SW 1271 (cell line): ENCODE measurements around the gene AGAP1.
"Not testable (repeated sequence)": the region's sequence is repeated elsewhere in the genome, so short reads cannot be mapped to it uniquely, and the experiment has no call there.

ENCODE experiments used
- DNase-seq, 2 experiments: peaks; one replicate each; lab custom pipeline; 2025; lab: John Stamatoyannopoulos, UW

The AGAP1 gene

DNA sequence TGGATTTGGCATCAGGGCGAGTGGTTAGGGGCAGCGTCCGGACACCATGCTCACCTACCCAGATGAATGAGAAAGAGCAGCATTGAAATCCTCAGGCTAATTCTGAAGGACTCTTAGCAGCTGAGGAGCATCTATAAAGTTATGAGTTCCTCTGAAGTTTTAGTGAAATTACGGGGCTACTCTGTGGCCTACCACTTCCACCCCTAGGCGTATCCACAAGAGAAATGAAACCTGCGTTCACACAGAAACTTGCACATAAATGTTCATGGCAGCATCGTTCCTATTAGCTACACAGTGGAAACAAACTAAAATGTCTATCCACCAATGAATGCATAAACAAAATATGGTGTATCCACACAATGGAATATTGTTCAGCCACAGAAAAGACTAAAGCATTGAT is 576.4 kb downstream of the AGAP1 start:
- no peak for DNase-seq

DNA sequence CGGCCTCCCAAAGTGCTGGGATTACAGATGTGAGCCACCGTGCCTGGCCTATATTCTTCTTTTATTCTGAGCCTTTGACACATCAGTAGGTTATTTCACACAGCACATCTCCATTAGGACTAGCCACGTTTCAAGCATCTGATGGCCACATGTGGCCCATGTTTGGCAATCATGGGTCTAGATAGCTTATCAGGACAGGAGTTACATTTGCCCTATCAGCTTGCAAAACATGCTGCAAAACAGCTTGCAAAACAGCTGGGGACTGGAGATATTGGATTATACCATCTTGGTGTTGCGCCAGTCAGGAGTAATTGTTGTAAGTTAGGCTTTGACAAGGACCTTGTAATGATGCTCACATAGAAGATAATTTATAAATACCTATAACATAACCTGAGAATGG is 579.4 kb downstream of the AGAP1 start:
- DNase-seq, result no peak

DNA sequence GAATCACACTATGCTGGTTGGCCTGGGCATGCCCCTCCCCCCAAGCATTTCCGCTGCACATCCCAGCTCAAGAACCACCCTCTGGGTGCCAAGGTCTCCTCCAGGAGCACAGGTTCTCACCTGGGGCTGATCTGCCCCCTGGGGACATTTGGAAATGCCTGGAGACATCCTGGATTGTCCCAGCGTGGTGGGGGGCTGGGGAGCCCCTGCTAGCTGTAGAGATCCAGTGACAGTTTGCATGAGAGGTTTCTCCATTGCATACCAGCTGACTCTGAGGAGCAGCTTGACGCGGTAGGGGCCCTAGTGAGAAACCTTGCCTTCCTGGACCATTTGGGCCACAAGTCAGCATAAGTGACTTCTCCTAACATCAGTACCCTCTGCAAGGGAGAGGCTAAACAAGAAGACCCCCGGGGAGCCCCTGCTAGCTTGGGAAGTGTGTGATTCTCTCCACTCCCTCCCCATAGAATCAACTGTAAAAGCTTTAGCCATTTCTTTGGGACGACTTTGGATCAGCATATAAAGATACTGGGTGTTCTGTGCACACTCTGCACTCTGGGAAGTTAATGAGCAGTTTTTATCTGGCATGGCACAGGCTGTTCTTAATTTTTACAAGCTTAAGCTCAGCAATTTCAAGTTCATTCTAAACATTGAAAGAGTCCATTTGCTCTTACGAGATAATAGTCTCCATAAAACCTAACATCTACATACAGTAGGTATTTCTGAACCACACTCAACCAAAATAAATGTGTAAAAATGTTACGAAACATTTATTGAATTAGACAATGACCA is 580.2 kb downstream of the AGAP1 start:
- no peak for DNase-seq

DNA sequence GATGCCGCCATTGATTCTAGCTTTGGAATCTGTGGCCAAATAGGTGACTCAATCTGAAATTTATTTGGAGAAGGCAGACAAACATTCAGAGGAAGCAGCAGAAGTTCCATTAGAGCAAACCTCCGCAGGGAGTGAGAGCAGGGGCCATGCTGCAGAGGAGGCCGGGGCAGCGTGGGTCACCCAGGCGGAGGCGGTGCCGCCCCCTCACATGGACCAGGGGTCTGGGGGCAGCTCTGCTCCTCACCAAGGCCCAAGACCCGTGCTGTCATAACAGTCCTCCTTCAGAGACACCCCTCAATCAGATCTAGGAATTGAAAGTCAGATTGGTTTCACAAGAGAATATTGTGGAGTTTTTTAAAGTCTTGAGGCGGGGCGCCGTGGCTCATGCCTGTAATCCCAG is 582.0 kb downstream of the AGAP1 start:
- no peak for DNase-seq

DNA sequence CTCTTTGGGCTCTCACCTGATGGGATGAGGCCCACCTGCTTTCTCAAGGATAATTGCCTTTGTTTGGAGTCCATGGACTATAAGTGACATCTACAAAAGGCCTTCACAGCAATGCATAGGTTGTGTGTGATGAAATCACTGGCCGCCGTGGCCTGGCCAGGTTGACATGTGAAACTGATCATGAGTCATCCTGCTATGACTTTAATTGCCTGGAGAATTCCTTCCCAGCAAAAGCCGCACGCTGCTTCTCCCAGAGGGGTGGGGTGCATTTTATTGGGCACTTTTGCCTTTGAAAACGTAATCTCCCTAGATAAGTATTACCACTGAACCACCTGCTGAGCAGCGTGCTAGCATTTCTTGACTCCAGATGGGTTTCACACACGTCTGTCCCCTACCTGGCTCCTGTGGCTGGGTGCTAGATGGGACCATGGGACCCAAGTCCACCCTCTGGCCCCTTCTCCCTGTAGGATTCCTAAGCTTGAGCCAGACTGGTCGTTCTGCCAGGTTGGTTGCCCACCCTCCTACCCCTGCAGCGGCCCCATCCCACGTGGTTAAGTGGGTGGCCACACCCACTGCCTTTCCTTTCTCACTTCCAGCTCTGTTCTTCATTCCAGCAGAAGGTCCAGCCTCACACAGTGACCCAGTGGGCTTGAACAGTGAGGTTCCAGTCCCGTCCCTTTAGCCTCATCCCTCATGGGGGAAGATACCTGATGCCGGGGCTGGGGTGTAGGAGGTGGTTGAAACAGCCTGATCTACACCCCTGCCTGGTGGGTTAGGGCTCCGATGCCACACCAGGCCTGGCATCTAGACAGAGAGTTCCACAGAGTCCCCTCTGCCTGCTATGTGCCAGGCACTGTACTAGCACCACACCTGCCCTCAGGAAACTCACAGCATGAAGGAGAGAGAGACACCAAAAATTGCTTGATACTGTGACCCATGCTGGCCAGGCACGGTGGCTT is 584.7 kb downstream of the AGAP1 start:
- DNase-seq, result no peak

DNA sequence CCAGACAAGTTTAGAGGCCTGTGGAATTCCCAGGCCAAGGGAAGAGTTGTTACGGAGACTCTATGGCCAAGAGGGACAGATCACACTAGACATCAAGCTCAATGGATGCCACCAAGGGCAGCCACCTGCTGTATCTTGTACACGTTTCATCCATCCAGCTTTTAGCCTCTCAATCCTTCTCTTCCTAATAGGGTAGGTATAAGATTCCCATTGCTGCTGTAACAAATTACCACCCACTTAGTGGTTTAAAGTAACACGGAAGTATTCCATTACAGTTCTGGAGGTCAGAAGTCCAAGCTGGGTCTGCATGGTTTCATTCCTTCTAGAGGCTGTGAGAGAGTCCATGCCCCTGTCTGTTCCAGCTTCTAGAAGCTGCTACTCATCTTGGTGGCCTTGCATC is 586.6 kb downstream of the AGAP1 start:
- DNase-seq, result no peak

DNA sequence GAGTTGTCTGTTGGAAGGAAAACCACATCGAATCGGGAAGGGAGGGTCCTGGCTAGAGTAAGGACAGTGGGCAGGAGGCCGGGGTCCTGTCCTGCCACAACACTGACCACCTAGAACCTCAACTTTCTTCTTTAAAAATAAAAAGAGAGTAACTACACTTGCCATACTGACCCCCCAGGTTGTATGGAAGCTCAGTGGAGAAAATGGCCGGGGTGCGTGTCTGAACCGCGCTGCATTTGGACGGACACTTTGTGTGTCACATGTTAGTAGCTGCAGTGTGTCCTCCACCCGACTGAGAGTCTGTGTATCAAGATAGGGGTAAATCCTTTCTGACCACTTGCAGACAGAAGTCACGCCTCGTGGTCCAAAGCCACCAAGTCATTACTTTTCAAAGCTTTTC is 587.3 kb downstream of the AGAP1 start:
- DNase-seq, result no peak

DNA sequence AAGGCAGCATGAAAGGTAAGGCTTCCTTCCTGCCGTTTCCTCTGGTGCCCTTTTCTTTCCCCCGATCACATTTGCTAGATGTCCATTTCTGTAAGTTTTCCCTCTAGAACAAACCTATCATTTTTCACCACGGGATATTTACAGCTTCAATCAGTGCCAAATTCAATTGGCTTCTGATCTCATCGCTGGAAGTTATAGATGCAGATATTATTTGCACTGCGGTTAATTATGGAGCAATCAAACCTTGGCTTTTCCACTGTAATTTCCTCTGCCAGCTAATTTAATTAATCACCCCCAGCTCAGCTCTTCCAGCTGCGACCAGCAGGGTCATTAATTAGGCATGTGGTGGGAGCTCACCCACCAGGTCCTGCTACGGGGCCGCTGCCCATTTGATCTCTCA is 588.2 kb downstream of the AGAP1 start:
- DNase-seq, result no peak

DNA sequence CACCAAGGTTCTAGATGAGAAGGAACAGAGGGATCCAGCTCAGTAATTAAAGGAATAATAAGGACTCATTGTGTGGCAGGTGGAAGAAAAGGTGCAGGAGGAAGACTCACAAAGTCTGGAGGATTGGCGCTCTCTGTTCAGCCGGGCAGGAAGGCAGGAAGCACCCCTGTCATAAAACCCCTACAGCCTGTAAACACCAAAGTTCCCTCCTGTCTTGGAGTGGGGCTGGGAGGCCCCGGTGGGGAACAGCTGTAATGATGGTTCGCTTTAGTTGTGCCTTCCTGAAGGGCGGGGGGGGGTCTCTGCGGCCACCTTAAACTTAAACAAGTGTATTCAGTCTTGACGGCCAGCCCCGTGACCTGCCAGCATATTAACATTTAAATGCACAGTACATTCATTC is 590.1 kb downstream of the AGAP1 start:
- no peak for DNase-seq

DNA sequence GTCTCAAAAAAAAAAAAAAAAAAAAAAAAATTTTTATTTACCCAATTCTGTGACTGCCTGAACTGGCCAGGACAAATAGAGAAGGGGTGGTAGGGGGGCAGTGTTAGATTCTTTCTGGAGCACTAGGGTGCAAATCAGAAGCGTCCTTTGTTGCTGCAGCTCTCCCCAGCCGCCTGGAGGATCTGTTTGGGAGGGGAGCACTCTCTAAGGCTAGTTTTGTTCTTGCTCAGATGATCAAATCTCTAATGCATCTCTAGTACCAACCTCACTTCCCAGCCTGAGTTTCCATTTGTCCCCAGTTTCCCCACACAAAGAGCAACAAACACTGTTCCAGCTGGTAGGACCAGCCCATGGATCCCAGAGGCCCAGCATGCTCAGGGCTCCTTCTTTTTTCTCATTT is 591.4 kb downstream of the AGAP1 start:
- DNase-seq, result no peak

DNA sequence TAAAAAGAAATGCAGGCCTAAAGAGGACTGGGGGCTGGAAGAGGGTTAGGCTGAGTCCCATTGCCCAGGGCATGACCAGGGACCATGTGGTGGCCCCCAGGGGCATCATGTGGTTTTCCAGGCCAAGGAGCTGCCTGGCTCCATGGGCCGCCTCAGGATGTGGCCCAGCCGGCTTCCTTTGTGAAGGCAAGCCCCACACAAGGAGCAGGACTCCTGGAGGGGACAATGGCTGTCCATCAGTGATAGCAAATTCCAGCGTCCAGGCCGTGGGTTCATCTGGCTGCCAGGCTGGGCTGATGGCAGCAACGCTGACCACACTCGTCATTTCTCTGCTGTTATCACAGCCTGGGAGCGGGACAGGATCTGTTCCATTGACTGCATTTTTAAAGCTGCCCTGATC is 591.8 kb downstream of the AGAP1 start:
- DNase-seq, result no peak

DNA sequence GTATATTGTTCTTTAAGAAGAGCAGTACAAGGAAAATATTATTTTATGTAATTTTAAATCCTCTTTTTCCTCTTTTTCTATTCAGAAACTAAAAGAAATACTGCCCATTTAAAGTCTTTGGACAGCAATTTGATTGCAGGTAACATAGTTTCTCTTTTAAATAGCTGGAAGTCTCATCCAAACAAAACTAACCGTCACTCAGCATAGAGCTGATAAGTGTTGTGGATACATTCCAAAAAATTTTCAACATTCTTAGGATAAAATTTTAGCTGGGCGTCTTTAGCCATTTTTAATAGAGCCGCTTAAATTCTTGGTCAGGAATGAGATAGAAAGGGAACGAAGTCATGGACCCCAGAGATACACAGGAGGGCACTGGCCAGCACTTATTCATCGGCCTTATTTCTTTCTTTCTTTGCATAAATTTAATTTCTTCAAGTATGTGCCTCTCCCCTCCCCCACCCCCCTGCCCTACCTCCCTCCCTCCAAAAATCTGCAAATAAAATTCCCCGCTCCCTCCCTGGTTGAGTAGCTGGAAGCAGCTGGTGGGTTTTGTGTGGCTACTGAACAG is 592.6 kb downstream of the AGAP1 start:
- no peak for DNase-seq

DNA sequence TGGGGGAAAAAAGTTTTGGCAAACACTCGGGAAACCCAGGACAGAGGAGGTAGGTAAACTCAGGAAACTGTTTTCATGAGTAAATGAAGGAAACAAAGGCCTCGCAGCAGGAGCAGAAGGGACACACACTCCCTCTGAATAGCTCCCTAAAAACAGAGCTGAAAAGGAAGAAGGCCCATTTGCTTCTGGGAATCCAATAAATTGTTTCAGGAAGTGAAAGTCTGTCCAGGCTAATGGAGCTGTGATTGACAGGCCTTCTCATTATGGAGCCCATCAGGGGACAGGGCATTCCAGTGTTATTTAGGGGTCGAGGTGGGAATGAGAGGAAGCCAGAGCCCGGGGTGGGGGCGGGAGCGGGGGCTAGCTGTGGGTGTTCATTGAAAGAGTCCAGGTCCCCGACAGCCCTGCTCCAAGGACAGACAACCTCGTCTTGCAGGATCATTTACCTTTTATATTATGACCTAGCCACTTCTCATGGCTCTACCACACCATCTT is 593.2 kb downstream of the AGAP1 start:
- no peak for DNase-seq

DNA sequence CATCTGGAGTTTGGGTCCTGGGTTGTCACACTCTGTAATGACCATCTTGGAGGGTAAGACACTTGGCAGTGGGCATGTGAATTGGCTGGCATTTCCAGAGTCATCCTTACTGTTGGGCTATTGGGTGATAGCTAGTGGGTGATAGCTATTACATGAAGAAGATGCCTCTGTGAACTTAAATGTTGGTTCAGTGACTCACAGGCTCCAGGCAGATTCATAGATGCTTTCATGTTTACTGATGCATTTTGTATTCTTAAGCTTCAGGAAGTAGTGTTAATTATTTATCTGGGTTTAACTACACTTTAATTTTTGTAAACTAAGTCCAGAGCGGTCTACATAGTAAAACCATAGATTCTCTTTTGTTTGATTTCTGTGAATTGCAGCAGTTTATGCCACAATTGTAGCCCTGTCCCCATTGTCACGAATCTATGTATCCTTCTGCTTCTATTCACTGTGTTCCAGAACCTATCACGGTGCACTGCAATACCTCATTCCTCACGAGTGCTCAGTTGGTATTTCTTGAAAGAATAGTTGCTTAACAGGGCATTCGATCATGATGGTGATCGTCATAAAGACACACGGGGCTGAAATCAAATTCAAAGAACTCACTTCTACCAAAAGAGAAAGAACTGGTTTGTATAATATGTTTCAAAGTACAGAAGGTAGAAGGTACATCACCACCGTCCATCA is 594.7 kb downstream of the AGAP1 start:
- DNase-seq, result no peak

DNA sequence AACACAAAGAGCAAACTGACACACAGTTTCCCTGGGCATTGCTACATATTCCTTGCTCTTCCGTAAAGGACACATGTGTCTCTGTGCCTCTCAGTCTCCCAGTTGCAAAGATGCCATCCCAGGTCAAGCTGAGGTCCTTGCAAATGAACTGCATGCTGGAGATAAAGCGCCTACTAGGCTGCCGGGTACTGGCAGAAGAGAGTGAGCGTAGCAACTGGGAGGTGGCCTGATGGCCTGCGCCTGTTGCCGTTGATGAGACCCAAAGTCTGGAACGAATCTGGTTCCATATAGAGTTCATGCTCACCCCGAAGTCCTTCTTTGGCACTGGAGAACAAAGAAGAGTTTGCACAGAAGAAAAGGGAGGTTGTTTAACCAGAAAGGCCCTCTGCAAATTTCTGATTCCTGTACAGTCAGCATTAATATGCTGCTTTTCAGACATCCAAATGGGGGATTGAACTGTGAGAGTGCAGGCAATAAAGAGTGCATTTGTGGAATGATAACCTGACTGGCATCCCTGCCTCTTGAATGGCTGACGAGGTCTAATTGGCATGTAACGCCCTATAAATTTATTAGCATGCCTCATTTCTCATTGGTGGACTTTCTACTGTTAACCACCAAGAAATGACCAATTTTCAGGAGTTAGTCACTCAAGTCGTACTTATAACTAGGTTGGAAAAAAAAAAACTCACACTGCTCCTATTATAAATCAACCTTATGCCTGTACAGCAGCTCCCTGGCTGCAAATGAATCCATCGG is 595.6 kb downstream of the AGAP1 start:
- no peak for DNase-seq

DNA sequence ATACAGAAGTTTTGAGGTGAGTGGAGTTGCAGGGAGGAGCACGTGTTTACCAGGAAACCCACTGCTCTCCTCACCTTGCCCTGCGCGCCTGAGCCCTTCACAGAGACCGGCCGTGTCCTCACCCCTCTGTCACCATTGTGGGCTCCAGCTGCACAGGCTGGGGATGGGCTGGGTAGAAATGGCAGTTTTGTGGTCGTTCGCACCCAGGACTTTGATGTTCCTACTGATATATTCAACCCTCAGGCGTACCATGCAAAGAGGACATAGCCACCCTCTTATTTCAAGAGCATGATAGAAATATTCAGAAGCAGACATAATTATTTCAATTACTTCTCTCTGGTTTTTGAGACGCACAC is 596.2 kb downstream of the AGAP1 start:
- no peak for DNase-seq

DNA sequence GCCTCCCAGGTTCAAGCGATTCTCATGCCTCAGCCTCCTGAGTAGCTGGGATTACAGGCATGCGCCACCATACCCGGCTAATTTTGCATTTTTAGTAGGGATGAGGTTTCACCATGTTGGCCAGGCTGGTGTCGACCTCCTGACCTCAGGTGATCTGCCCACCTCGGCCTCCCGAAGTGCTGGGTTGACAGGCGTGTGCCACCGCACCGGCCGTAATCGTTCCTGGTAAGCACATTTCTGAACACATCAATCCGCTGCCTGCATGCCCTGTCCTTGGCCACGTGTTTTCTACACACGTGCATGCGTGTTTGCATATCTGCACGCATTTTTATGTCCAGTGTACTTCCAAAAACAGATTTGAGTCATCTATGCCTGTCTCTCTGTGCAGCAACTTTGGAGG is 597.0 kb downstream of the AGAP1 start:
- not testable (repeated sequence) for DNase-seq

DNA sequence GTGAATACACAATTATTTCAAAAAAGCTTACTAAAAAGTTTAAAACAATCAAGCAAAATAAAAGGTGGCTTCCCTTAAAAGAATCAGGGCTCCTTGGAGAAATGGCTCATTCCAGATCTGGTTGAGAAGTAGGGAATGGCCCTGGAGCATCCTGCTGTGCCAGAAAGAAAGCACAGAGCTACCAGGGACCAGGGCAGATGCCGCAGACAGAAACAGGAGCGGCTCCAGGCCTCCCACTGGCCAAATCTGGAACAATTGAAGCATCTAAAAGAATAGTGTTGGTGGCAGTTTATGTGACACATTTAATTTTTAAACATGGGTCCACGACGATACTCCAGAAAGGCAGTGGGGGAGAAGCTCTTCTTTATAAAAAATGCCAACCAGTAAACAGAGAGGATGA is 598.9 kb downstream of the AGAP1 start:
- no peak for DNase-seq

DNA sequence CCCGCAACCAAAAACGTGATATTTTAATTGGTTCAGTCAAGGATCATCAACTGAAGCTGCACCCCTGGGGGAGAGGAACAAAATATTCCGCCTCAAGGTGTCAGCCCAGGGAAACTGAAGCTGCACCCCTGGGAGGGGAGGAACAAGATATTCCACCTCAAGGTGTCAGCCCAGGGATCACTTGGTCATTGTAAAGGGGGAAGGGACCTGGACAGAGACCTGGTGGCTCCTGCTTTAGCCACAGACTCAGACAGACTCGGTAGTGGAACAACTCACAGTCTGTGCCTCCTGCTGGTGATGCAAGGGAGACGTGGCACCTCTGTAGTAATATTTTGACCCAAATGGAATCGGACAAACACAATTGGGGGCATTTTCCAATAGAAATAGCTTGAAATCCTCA is 599.3 kb downstream of the AGAP1 start:
- no peak for DNase-seq

DNA sequence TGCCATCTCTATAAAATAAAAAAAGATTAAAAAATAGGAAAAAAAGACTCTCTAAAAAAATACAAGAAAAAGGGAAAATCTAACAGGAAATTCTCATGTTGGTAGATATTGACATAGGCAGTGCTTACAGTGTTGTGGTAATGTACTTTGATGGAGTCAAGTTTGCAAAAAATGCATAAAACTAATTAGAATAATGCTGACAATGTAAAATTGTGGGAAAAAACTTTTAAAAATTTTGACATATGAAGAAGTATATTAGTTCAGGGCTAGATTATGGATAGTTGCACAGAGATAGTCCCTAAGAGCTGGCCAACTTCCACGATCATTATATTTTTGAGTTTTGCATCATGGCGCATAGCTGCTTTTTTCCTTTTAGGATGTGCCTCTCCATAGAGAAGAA is 601.7 kb downstream of the AGAP1 start:
- DNase-seq, result no peak

DNA sequence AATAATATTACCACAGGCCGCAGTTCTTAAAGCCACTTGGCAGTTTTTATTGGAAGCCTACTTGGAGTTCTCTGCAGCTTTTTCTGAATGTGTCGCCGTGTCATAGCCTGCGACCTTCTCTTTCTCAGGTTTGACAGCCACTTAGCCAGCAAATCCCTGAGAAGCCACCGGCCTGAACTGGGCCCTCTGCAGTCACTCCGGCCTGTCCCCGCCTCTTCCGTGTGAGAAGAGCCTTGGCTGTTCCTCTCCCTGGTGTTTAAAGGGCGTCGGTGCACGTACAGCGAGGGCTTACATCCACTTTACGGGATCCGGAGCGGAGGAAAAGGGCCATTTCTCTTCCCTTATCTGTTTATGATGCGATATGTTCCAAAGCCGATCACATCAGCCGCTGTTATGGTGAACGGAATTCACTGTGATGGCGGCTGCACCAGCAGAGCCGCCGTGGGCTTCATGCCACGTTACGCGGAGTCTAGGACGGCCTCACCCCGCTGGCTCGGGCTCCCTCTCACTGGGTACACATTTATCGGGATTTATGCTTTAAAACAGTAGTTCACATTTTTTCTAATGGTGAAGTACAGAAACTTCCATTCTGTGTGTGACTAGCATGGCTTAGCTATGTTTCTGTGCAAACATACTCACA is 607.6 kb downstream of the AGAP1 start:
- no peak for DNase-seq
